GM10248 (cell line): ENCODE data around the gene PTPN13.

Experiments used
- CTCF ChIA-PET: fragments of 300-600 bp; sonication (Branson Sonifier 250); formaldehyde crosslinking; extraction: SDS; loops from one replicate; lab custom pipeline; 2021; ENCODE audit warnings: antibody characterized with exemption; lab: Yijun Ruan, JAX
- POLR2A ChIA-PET: fragments of 350-650 bp; sonication (Branson Sonifier 250); formaldehyde crosslinking; extraction: SDS; loops from one replicate; lab custom pipeline; 2020; ENCODE audit warnings: antibody characterized with exemption; lab: Yijun Ruan, JAX
- DNase-seq: peaks from one replicate; pipeline ENCODE4 v3.0.0; 2012; ENCODE audit errors: extremely low spot score
- TF ChIP-seq, protein P1 (sequence below): IDR thresholded peaks from 2 replicates; pipeline ENCODE4 v1.5.1; 2012; ENCODE audit warnings: mild to moderate bottlenecking, low read depth; ENCODE audit errors: extremely low read depth, missing control alignments, control extremely low read depth

Gene PTPN13

DNA sequence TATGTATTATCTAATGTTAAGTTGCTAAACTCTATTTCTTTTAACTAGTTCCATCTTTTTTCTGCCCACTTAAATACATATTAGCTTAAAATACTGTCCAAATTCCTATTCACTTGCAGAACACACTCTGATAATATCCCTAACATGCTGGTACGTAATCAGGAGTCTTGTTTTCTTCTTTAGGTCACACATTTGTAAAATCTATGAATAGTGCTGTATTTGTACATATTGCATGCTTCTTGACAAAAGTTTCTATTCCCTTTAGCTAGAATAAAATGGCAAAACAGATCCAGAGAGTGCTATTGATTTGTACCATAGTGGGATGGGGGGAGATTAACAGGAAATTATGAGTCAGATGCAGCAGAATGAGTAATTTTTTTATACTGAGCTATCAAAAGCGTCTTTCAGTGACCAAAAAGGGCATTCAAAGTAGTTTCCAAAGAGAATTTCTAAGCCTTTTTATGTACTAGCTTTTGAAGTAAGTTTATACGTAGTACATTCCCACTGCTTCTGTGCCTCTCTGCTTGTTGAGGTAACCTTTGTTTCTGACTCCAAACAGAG is 126.5 kb downstream of the PTPN13 start:
- CTCF ChIA-PET: interaction anchor here (1.1 to 1.4 kb wide), 2 partner anchors 21 to 60 kb away, joined by 3 to 4 read pairs; no protein-coding TSS in a partner anchor
- DNase-seq: no peak
- TF ChIP-seq, protein P1, sequence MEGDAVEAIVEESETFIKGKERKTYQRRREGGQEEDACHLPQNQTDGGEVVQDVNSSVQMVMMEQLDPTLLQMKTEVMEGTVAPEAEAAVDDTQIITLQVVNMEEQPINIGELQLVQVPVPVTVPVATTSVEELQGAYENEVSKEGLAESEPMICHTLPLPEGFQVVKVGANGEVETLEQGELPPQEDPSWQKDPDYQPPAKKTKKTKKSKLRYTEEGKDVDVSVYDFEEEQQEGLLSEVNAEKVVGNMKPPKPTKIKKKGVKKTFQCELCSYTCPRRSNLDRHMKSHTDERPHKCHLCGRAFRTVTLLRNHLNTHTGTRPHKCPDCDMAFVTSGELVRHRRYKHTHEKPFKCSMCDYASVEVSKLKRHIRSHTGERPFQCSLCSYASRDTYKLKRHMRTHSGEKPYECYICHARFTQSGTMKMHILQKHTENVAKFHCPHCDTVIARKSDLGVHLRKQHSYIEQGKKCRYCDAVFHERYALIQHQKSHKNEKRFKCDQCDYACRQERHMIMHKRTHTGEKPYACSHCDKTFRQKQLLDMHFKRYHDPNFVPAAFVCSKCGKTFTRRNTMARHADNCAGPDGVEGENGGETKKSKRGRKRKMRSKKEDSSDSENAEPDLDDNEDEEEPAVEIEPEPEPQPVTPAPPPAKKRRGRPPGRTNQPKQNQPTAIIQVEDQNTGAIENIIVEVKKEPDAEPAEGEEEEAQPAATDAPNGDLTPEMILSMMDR: no peak
- POLR2A ChIA-PET: no interaction called here

DNA sequence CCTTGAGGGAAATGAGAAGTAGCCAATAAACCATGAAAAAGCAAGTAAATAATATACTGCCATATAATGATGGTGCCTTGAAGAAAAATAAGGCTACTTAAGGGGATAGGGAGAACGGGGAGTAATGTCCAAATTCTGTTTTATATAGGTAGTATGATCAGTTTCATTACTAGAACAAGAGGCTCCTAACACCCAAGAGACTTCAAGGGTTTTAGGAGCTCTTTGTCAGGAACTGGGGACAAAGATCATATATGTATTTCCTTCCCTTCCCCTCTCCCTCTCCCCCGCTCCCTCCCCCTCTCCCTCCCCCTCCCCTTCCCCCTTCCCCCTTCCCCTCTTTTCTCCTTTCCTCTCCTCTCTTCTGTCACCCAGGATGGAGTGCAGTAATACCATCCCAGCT is 127.3 kb downstream of the PTPN13 start:
- TF ChIP-seq, protein P1: no peak
- POLR2A ChIA-PET: no interaction called here

GRCh38 chr4:86730310-86730709 is 136.2 kb downstream of the PTPN13 start:
- POLR2A ChIA-PET: no interaction called here
- TF ChIP-seq, protein P1: no peak
- CTCF ChIA-PET: interaction anchor here (1.0 to 1.2 kb wide), 2 partner anchors 21 to 231 kb away, joined by 3 read pairs; no protein-coding TSS in a partner anchor
- DNase-seq: no peak

More for the DNA sequence above, 127.3 kb downstream of the PTPN13 start:
- DNase-seq: no peak
- CTCF ChIA-PET: interaction anchor here (1.1 to 1.4 kb wide), 2 partner anchors 20 to 59 kb away, joined by 3 to 4 read pairs; no protein-coding TSS in a partner anchor

DNA sequence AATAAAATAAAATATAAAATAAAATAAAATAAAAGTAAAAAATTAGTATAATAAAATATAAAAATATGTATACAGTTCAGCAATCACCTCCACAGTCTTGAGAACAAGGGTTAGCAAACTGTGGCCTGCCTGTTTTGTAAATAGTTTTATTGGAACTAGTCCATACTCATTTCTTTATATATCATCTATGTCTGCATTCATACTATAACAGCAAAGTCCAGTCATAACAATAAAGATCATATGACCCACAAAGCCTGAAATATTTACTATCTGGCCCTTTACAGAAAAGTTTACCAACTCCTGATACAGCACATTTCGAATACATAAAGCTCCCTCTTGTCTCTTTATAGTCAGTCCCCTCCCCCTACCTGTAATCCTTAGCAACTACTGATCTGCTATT is 143.1 kb downstream of the PTPN13 start:
- no peak for DNase-seq
- ChIA-PET POLR2A (no interaction called here), CTCF (no interaction called here)
- TF ChIP-seq, protein P1: no peak

DNA sequence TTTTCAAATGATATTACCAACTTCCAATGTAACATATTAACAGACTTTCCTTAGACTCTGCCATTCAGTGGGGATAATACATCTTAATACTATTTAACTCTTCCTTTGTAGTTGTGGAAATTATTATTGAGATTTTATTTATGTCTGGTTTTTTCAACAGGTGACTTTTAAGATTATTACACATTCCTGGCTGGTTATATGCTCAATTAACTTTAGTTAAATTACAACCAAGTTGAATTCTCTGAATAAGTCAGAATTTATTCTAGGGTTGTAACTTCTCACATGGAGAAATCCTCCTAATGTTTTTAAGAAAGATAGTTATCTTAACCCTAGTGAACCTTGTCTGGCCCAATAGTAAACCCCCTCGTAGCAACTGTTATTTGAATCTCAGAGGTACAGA is 147.7 kb downstream of the PTPN13 start:
- DNase-seq: no peak
- POLR2A ChIA-PET: no interaction called here
- TF ChIP-seq, protein P1: no peak
- CTCF ChIA-PET: interaction anchor here (1.3 kb wide), 1 partner anchor 21 kb away, joined by 4 read pairs; no protein-coding TSS in a partner anchor

DNA sequence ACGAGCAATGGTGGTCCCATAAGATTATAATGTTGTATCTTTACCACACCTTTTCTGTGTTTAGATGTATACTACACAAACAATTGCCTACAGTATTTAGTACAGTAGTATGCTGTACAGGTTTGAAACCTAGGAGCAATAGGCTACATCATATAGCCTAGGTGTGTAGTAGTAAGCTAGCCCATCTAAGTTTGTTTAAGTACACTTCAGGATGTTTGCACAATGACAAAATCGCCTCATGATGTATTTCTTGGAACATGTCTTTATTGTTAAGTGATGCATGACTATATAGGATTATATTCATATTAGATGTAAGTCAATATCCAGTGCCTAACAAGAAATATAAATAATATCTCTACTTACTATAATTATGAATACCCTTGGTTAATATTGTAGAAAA is 150.5 kb downstream of the PTPN13 start:
- POLR2A ChIA-PET: no interaction called here
- CTCF ChIA-PET: interaction anchor here (1.1 kb wide), 1 partner anchor 246 kb away, joined by 4 read pairs; no protein-coding TSS in a partner anchor
- DNase-seq: no peak
- TF ChIP-seq, protein P1: no peak
